ENCODE data around the gene OR2V2.
A peak's percentile ranks its signal among the peaks of the same experiment; 100 is the strongest.

The OR2V2 gene

DNA sequence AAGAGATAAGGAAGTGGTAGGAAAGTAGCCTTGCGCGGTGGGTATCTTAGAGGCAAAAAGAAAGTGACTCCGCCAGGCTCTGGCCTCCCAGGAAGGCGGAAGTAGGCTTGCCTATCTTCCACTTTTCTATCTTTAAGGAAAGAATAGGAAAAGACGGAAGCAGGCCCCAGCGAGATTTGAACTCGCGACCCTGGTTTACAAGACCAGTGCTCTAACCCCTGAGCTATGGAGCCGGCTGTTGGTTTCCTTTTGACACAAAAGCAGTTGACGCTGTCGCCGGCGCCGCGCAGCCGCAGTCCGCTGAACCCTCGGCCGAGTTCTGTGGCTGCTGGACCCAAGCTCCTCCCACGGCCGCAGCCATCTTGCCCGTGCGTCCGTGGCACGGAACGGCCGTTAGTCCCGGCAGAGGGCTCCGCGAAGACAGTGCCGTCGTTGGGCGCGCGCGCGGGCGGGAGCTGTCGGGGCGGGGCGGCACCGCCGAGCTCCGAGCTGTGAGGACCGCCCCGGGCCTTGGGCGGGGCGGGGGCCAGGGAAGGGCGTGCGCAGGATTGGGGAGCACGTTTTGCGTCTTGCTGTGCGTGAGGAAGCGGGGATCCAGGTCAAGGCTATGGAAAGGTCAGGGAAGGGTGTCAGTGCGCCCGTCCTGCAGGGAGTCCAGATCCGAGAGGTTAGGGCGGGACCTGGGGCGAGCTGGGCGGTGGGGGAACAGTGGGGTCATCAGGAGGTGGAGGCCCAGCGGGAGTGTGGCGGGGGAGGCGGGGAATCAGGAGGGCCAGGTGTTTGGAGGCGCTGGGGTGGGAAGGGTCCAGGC, 44.3 kb downstream of the OR2V2 start:
- DNase-seq (ENCODE audit: low spot score) = peak; percentile 98
- Mint-ChIP-seq H3K4me1 (ENCODE audit: low read depth) (peaks cover 34% of the 10 kb centered on the region), H3K36me3 (ENCODE audit: low read depth) (peaks cover 8% of the 10 kb centered on the region), H3K27ac (peak overlapping the region; percentile 94), H3K9me3 (no peaks in the 10 kb centered on the region), H3K27me3 (ENCODE audit: low read depth) (peaks cover 12% of the 10 kb centered on the region), H3K4me3 (peak overlapping the region; percentile 96)

DNA sequence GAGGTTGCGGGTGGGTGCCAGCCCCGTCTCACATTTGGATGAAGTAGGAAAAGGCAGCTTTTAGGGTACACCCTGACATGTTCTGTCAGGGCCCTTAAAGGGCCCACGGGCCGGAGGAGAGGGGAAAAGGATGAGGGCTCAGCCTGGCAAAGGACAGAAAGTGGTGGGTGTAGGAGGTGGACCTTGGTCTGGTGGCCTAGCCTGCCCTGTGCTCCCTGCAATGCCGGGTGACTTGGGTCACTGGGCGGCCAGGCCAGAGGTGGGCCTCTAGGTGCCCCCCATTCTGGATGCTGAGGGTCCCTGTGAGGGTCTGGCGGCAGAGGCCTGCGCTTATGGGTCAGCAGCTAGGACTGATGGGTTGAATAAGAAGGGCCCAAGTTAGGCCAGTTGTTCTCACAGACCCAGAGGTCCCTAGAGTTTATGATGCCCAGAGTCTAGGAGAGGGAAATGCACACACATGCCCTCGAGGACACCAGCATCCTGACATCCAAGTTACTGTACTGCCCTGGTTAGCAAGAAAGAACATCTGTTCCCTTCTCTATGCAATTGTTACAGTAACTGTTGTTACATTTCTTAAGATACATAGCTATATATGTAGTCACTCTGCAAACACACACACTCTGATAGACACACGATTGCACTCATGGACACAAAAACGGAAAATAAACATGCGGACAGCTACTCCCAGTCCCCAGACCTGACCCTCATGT, 45.1 kb downstream of the OR2V2 start:
- peaks cover 8% of the 10 kb centered on the region for H3K36me3 Mint-ChIP-seq (ENCODE audit: low read depth)
- peak overlapping the region; percentile 96 for H3K4me3 Mint-ChIP-seq
- DNase-seq (ENCODE audit: low spot score) = no peak
- peaks cover 32% of the 10 kb centered on the region for H3K4me1 Mint-ChIP-seq (ENCODE audit: low read depth)
- H3K27me3 Mint-ChIP-seq (ENCODE audit: low read depth) = peaks cover 12% of the 10 kb centered on the region
- H3K9me3 Mint-ChIP-seq = no peaks in the 10 kb centered on the region
- peak overlapping the region; percentile 94 for H3K27ac Mint-ChIP-seq

DNA sequence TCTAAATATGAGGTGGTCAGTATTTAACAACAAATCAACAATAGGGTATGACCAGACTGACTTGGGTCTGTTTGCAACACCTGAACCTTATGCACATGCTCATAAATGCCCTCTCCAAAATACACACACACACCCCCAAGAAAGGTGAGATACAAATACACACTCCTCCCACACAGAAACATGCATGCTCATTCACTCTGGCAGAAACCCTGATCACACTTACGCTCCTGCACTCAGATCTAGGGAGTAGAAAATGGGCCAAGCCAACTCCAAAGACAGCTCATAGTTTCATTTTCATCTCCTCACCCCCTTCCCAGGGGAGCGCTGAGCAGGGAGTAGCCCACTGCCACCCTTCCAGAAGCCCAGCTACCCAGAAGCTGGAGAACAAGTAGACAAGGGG, 46.3 kb downstream of the OR2V2 start:
- H3K27ac Mint-ChIP-seq = peak overlapping the region; percentile 52
- H3K4me3 Mint-ChIP-seq = no peak overlapping the region

GRCh38 chr5:181194489-181195248, 47.3 kb downstream of the OR2V2 start:
- H3K4me3 Mint-ChIP-seq = no peak overlapping the region
- H3K27me3 Mint-ChIP-seq (ENCODE audit: low read depth) = peaks cover 4% of the 10 kb centered on the region
- H3K4me1 Mint-ChIP-seq (ENCODE audit: low read depth) = peaks cover 21% of the 10 kb centered on the region
- no peak for DNase-seq (ENCODE audit: low spot score)
- H3K27ac Mint-ChIP-seq = no peak overlapping the region
- peaks cover 3% of the 10 kb centered on the region for H3K36me3 Mint-ChIP-seq (ENCODE audit: low read depth)
- H3K9me3 Mint-ChIP-seq = no peaks in the 10 kb centered on the region

More for the DNA sequence above, 46.3 kb downstream of the OR2V2 start:
- Mint-ChIP-seq H3K4me1 (ENCODE audit: low read depth) (peaks cover 24% of the 10 kb centered on the region), H3K27me3 (ENCODE audit: low read depth) (peaks cover 8% of the 10 kb centered on the region), H3K36me3 (ENCODE audit: low read depth) (peaks cover 4% of the 10 kb centered on the region), H3K9me3 (no peaks in the 10 kb centered on the region)
- DNase-seq (ENCODE audit: low spot score) = no peak

GRCh38 chr5:181195249-181195761, 47.9 kb downstream of the OR2V2 start:
- no peaks in the 10 kb centered on the region for H3K9me3 Mint-ChIP-seq
- peaks cover 3% of the 10 kb centered on the region for H3K36me3 Mint-ChIP-seq (ENCODE audit: low read depth)
- peaks cover 18% of the 10 kb centered on the region for H3K4me1 Mint-ChIP-seq (ENCODE audit: low read depth)
- DNase-seq (ENCODE audit: low spot score) = no peak
- H3K27ac Mint-ChIP-seq = no peak overlapping the region
- peaks cover 9% of the 10 kb centered on the region for H3K27me3 Mint-ChIP-seq (ENCODE audit: low read depth)
- H3K4me3 Mint-ChIP-seq = no peak overlapping the region

- Mint-ChIP-seq H3K27me3 (ENCODE audit: low read depth) (peaks cover 16% of the 10 kb centered on the region), H3K4me3 (no peak overlapping the region), H3K4me1 (ENCODE audit: low read depth) (peaks cover 8% of the 10 kb centered on the region), H3K36me3 (ENCODE audit: low read depth) (peaks cover 4% of the 10 kb centered on the region), H3K9me3 (no peaks in the 10 kb centered on the region), H3K27ac (no peak overlapping the region)
- DNase-seq (ENCODE audit: low spot score) = no peak
These were observed 50.1 kb downstream of the OR2V2 start for GRCh38 chr5:181197326-181197951.

GRCh38 chr5:181198106-181198685, 50.8 kb downstream of the OR2V2 start:
- Mint-ChIP-seq H3K27me3 (ENCODE audit: low read depth) (peaks cover 22% of the 10 kb centered on the region), H3K9me3 (no peaks in the 10 kb centered on the region), H3K27ac (no peak overlapping the region), H3K4me3 (no peak overlapping the region), H3K4me1 (ENCODE audit: low read depth) (peaks cover 3% of the 10 kb centered on the region), H3K36me3 (ENCODE audit: low read depth) (peaks cover 4% of the 10 kb centered on the region)
- DNase-seq (ENCODE audit: low spot score) = no peak

GRCh38 chr5:181198905-181199519, 51.6 kb downstream of the OR2V2 start:
- H3K9me3 Mint-ChIP-seq = no peaks in the 10 kb centered on the region
- H3K4me3 Mint-ChIP-seq = no peak overlapping the region
- peaks cover 3% of the 10 kb centered on the region for H3K4me1 Mint-ChIP-seq (ENCODE audit: low read depth)
- no peak for DNase-seq (ENCODE audit: low spot score)
- H3K36me3 Mint-ChIP-seq (ENCODE audit: low read depth) = peaks cover 2% of the 10 kb centered on the region
- H3K27ac Mint-ChIP-seq = no peak overlapping the region
- peaks cover 31% of the 10 kb centered on the region for H3K27me3 Mint-ChIP-seq (ENCODE audit: low read depth)

- Mint-ChIP-seq H3K9me3 (no peaks in the 10 kb centered on the region), H3K27ac (no peak overlapping the region)
These were observed 52.7 kb downstream of the OR2V2 start for GRCh38 chr5:181199881-181200638.

GRCh38 chr5:181200816-181201215, 53.4 kb downstream of the OR2V2 start:
- no peak overlapping the region for H3K4me3 Mint-ChIP-seq

More at GRCh38 chr5:181199881-181200638, 52.7 kb downstream of the OR2V2 start:
- peaks cover 33% of the 10 kb centered on the region for H3K27me3 Mint-ChIP-seq (ENCODE audit: low read depth)
- H3K4me3 Mint-ChIP-seq = no peak overlapping the region
- H3K36me3 Mint-ChIP-seq (ENCODE audit: low read depth) = peaks cover 2% of the 10 kb centered on the region
- no peak for DNase-seq (ENCODE audit: low spot score)
- peaks cover 5% of the 10 kb centered on the region for H3K4me1 Mint-ChIP-seq (ENCODE audit: low read depth)

GRCh38 chr5:181203093-181203711, 55.8 kb downstream of the OR2V2 start:
- H3K4me3 Mint-ChIP-seq = peak overlapping the region; percentile 86
- no peak for DNase-seq (ENCODE audit: low spot score)
- peaks cover 51% of the 10 kb centered on the region for H3K27me3 Mint-ChIP-seq (ENCODE audit: low read depth)
- no peaks in the 10 kb centered on the region for H3K9me3 Mint-ChIP-seq
- H3K4me1 Mint-ChIP-seq (ENCODE audit: low read depth) = peaks cover 30% of the 10 kb centered on the region
- peaks cover 6% of the 10 kb centered on the region for H3K36me3 Mint-ChIP-seq (ENCODE audit: low read depth)
- no peak overlapping the region for H3K27ac Mint-ChIP-seq

More at GRCh38 chr5:181200816-181201215, 53.4 kb downstream of the OR2V2 start:
- H3K27me3 Mint-ChIP-seq (ENCODE audit: low read depth) = peaks cover 38% of the 10 kb centered on the region
- H3K9me3 Mint-ChIP-seq = no peaks in the 10 kb centered on the region
- H3K36me3 Mint-ChIP-seq (ENCODE audit: low read depth) = peaks cover 2% of the 10 kb centered on the region
- no peak overlapping the region for H3K27ac Mint-ChIP-seq
- DNase-seq (ENCODE audit: low spot score) = no peak
- H3K4me1 Mint-ChIP-seq (ENCODE audit: low read depth) = peaks cover 9% of the 10 kb centered on the region

GRCh38 chr5:181203777-181204112, 56.4 kb downstream of the OR2V2 start:
- Mint-ChIP-seq H3K4me1 (ENCODE audit: low read depth) (peaks cover 31% of the 10 kb centered on the region), H3K36me3 (ENCODE audit: low read depth) (peaks cover 6% of the 10 kb centered on the region), H3K4me3 (peak overlapping the region; percentile 86), H3K9me3 (no peaks in the 10 kb centered on the region), H3K27ac (no peak overlapping the region), H3K27me3 (ENCODE audit: low read depth) (peaks cover 51% of the 10 kb centered on the region)
- DNase-seq (ENCODE audit: low spot score) = no peak
